Stimulated activated CD8-positive, alpha-beta memory T cell treated with anti-CD3 and anti-CD28 coated beads, Interleukin-4, amount 100 ng/mL, for 1 hour (primary cell): ENCODE results near the gene SH2D4B.

Source experiments
- DNase-seq, 2 donors: peaks; one replicate each; pipeline ENCODE4 v3.0.0-alpha.2; 2020; ENCODE audit warnings: low read depth in 2 of 2, low spot score in 1 of 2

The SH2D4B gene

GRCh38 chr10:80585812-80586211 lies 48.1 kb downstream of the SH2D4B start:
- no peak for DNase-seq

GRCh38 chr10:80588546-80588945 lies 50.8 kb downstream of the SH2D4B start:
- no peak for DNase-seq

GRCh38 chr10:80589726-80590373 lies 52.1 kb downstream of the SH2D4B start:
- DNase-seq = no peak

- DNase-seq = no peak
These were observed 53.0 kb downstream of the SH2D4B start for GRCh38 chr10:80590585-80591125.

- peak in 1 of 2 donors; percentile 15 for DNase-seq
These were observed 58.9 kb downstream of the SH2D4B start for GRCh38 chr10:80596391-80597257.

- no peak for DNase-seq
These were observed 60.5 kb downstream of the SH2D4B start for GRCh38 chr10:80598084-80598798.

GRCh38 chr10:80598951-80599350 lies 61.2 kb downstream of the SH2D4B start:
- DNase-seq = no peak

- DNase-seq = no peak
These were observed 61.7 kb downstream of the SH2D4B start for GRCh38 chr10:80599424-80599847.

- no peak for DNase-seq
These were observed 62.6 kb downstream of the SH2D4B start for GRCh38 chr10:80600256-80600655.

- no peak for DNase-seq
These were observed 65.2 kb downstream of the SH2D4B start for GRCh38 chr10:80602881-80603280.

GRCh38 chr10:80603516-80603915 lies 65.8 kb downstream of the SH2D4B start:
- no peak for DNase-seq

- DNase-seq = no peak
These were observed 71.0 kb downstream of the SH2D4B start for GRCh38 chr10:80608706-80609105.

- no peak for DNase-seq
These were observed 71.6 kb downstream of the SH2D4B start for GRCh38 chr10:80609331-80609730.

- DNase-seq = no peak
These were observed 73.9 kb downstream of the SH2D4B start for GRCh38 chr10:80611481-80612185.

- DNase-seq = no peak
These were observed 74.6 kb downstream of the SH2D4B start for GRCh38 chr10:80612261-80612660.

- DNase-seq = no peak
These were observed 75.9 kb downstream of the SH2D4B start for GRCh38 chr10:80613466-80614170.

- no peak for DNase-seq
These were observed 77.1 kb downstream of the SH2D4B start for GRCh38 chr10:80614576-80615416.

GRCh38 chr10:80617807-80618206 lies 80.1 kb downstream of the SH2D4B start:
- no peak for DNase-seq

GRCh38 chr10:80619036-80619435 lies 81.3 kb downstream of the SH2D4B start:
- no peak for DNase-seq
